T-cell (primary cell): ENCODE data around the gene VPS4A. TPM values are rescaled to one million over a fixed set of nuclear protein-coding genes. Genes with fewer than 3 reads are reported as not detected.

ENCODE experiments used
- ATAC-seq, 4 experiments: fragments of 200-7000 bp in 3 of 4; fragments of 150-1000 bp in 1 of 4; cut with Tn5 transposase; replicated peaks in 1 of 4; 1 replicate in 3 of 4; 2 replicates in 1 of 4; pipeline ENCODE4 v1.10.0; 2021; ENCODE audit warnings: moderate library complexity in 3 of 4, mild to moderate bottlenecking in 2 of 4, moderate number of reproducible peaks in 1 of 4
- CTCF ChIA-PET, 2 donors: fragments of 300-600 bp; sonication (Branson Sonifier 250); formaldehyde crosslinking; loops; one replicate each; lab custom pipeline; 2022; ENCODE audit warnings: antibody characterized with exemption in 2 of 2; lab: Charles Lee
- POLR2A ChIA-PET, 2 donors: fragments of 300-600 bp; sonication (Branson Sonifier 250); formaldehyde crosslinking; loops; one replicate each; lab custom pipeline; 2022; ENCODE audit warnings: antibody characterized with exemption in 2 of 2; lab: Charles Lee
- DNase-seq, 35 experiments: peaks; one replicate each; pipeline versions ENCODE4 v3.0.0 to v3.0.0-alpha.2; 2013 to 2023
- H3K27ac ChIP-seq: one replicate; pipeline ENCODE4 v1.5.1; 2013; ENCODE audit warnings: low read length
- H3K27me3 ChIP-seq, 2 experiments: replicated peaks in 1 of 2; 1 replicate in 1 of 2; 2 replicates in 1 of 2; pipeline versions ENCODE4 v1.6.1 to v1.7.0; 2013; ENCODE audit warnings: low read length in 1 of 2, mixed read lengths in 1 of 2; ENCODE audit not compliant: control insufficient read depth in 2 of 2, insufficient read depth in 2 of 2; ENCODE audit errors: extremely low read depth in 1 of 2
- H3K36me3 ChIP-seq, 2 donors: 1 replicate in 1 of 2; 2 replicates in 1 of 2; pipeline versions ENCODE4 v1.6.1 to v1.7.0; 2013; ENCODE audit warnings: low read length in 1 of 2; ENCODE audit not compliant: control insufficient read depth in 2 of 2, insufficient read depth in 1 of 2; ENCODE audit errors: extremely low read depth in 1 of 2
- H3K4me1 ChIP-seq, 2 experiments: 1 replicate in 1 of 2; 2 replicates in 1 of 2; pipeline versions ENCODE4 v1.6.1 to v1.7.0; 2013; ENCODE audit warnings: low read length in 2 of 2, mixed read lengths in 1 of 2; ENCODE audit not compliant: insufficient read depth in 2 of 2, control insufficient read depth in 1 of 2; ENCODE audit errors: extremely low read depth in 1 of 2
- H3K4me3 ChIP-seq, 2 donors: 1 replicate in 1 of 2; 2 replicates in 1 of 2; pipeline versions ENCODE4 v1.5.1 to v1.7.0; 2013; ENCODE audit warnings: mild to moderate bottlenecking in 2 of 2, low read length in 1 of 2, moderate library complexity in 1 of 2; ENCODE audit not compliant: control insufficient read depth in 1 of 2; ENCODE audit errors: extremely low read depth in 1 of 2
- H3K9me3 ChIP-seq: 2 replicates; pipeline ENCODE4 v1.7.0; 2013
- H3K27ac Mint-ChIP-seq, 2 donors: one replicate each; pipeline ENCODE4 v1.8.0; 2020 to 2021; ENCODE audit warnings: mild to moderate bottlenecking in 2 of 2, mixed read lengths in 2 of 2
- H3K27me3 Mint-ChIP-seq, 2 donors: one replicate each; pipeline ENCODE4 v1.8.0; 2021 to 2022; ENCODE audit warnings: mixed read lengths in 2 of 2
- H3K36me3 Mint-ChIP-seq: one replicate; pipeline ENCODE4 v1.8.0; 2021; ENCODE audit warnings: mixed read lengths
- H3K4me1 Mint-ChIP-seq, 3 donors: one replicate each; pipeline ENCODE4 v1.8.0; 2020 to 2022; ENCODE audit warnings: mixed read lengths in 3 of 3, mild to moderate bottlenecking in 1 of 3
- H3K4me3 Mint-ChIP-seq, 3 donors: one replicate each; pipeline ENCODE4 v1.8.0; 2020 to 2022; ENCODE audit warnings: mild to moderate bottlenecking in 3 of 3, mixed read lengths in 3 of 3, moderate library complexity in 3 of 3
- H3K9me3 Mint-ChIP-seq, 3 donors: one replicate each; pipeline ENCODE4 v1.8.0; 2020 to 2022; ENCODE audit warnings: mixed read lengths in 3 of 3
- WGBS: methylation state at CpG from one replicate; pipeline ENCODE4 v1.1.5; 2013; ENCODE audit warnings: missing lambda C conversion rate; ENCODE audit not compliant: insufficient coverage; 5-methylcytosine and 5-hydroxymethylcytosine counted together
- total RNA-seq, 35 experiments: library from RNA in 6 of 35; stranded (reverse) in 6 of 35; fragments of 120-200 nt in 1 of 35; gene quantifications; one replicate each; pipeline versions ENCODE4 v1.2.1 to v1.2.4 and lab custom pipeline; 2013 to 2026

VPS4A gene
- total RNA-seq, 5 donors from 2014 or later (not counting 1 experiment from before 2014, with no cell fraction given) = 40.5 to 61.9 (median 55.9) TPM

GRCh38 chr16:69321080-69321479, 9.9 kb downstream of the VPS4A start:
- ChIA-PET POLR2A (no interaction called here), CTCF (no interaction called here)
- DNase-seq (no peak), ATAC-seq (no peak)
- peaks cover 14 to 24% (median 16%) of the 10 kb centered on the region in 3 donors for H3K4me1 Mint-ChIP-seq
- peaks cover 3 to 5% of the 10 kb centered on the region in 2 experiments for H3K4me1 ChIP-seq
- no peaks in the 10 kb centered on the region for H3K27me3 ChIP-seq
- H3K27ac Mint-ChIP-seq = no peak overlapping the region
- WGBS = 96% methylated on average over 17 of the region's 22 CpGs
- H3K9me3 ChIP-seq = no peaks in the 10 kb centered on the region
- no peaks in the 10 kb centered on the region for H3K27me3 Mint-ChIP-seq
- H3K4me3 ChIP-seq = no peak overlapping the region
- no peaks in the 10 kb centered on the region for H3K9me3 Mint-ChIP-seq
- H3K36me3 ChIP-seq = peaks cover 45 to 83% of the 10 kb centered on the region in 2 donors
- H3K27ac ChIP-seq = no peak overlapping the region
- peaks cover 40% of the 10 kb centered on the region for H3K36me3 Mint-ChIP-seq
- H3K4me3 Mint-ChIP-seq = peak overlapping the region in 1 of 3 donors; percentile 9

GRCh38 chr16:69322343-69322742, 11.2 kb downstream of the VPS4A start:
- Histone ChIP-seq H3K27me3 (no peaks in the 10 kb centered on the region), H3K27ac (no peak overlapping the region), H3K9me3 (no peaks in the 10 kb centered on the region), H3K36me3 (peaks cover 40 to 77% of the 10 kb centered on the region in 2 donors), H3K4me3 (no peak overlapping the region), H3K4me1 (peaks cover 5 to 10% of the 10 kb centered on the region in 2 experiments)
- ChIA-PET CTCF (no interaction called here), POLR2A (no interaction called here)
- Mint-ChIP-seq H3K4me3 (no peak overlapping the region), H3K4me1 (peaks cover 24 to 35% (median 26%) of the 10 kb centered on the region in 3 donors), H3K9me3 (no peaks in the 10 kb centered on the region), H3K27ac (no peak overlapping the region), H3K27me3 (no peaks in the 10 kb centered on the region), H3K36me3 (peaks cover 35% of the 10 kb centered on the region)
- ATAC-seq (no peak), DNase-seq (no peak)
- 99% methylated on average over 7 of the region's 7 CpGs for WGBS

GRCh38 chr16:69323415-69323814, 12.3 kb downstream of the VPS4A start:
- Histone ChIP-seq H3K9me3 (no peaks in the 10 kb centered on the region), H3K27me3 (no peaks in the 10 kb centered on the region), H3K27ac (no peak overlapping the region), H3K36me3 (peaks cover 40 to 74% of the 10 kb centered on the region in 2 donors), H3K4me1 (peaks cover 10 to 19% of the 10 kb centered on the region in 2 experiments), H3K4me3 (no peak overlapping the region)
- DNase-seq (no peak), ATAC-seq (no peak)
- Mint-ChIP-seq H3K36me3 (peaks cover 35% of the 10 kb centered on the region), H3K4me3 (no peak overlapping the region), H3K27ac (peak overlapping the region in 1 of 2 donors; percentile 16), H3K4me1 (peaks cover 26 to 41% (median 32%) of the 10 kb centered on the region in 3 donors), H3K27me3 (no peaks in the 10 kb centered on the region), H3K9me3 (no peaks in the 10 kb centered on the region)
- ChIA-PET POLR2A (no interaction called here), CTCF (interaction anchor here in 1 of 2 donors (0.5 kb wide), 1 partner anchor 426 kb away, joined by 8 read pairs; no protein-coding TSS in a partner anchor)
- WGBS = 96% methylated on average over 14 of the region's 14 CpGs

- H3K9me3 Mint-ChIP-seq = no peaks in the 10 kb centered on the region
- ATAC-seq (no peak), DNase-seq (no peak)
- CTCF ChIA-PET = interaction anchor here in 1 of 2 donors (0.7 kb wide), 1 partner anchor 31 kb away, joined by 3 read pairs; no protein-coding TSS in a partner anchor
- POLR2A ChIA-PET = interaction anchor here in 1 of 2 donors (0.6 kb wide), 1 partner anchor 11 kb away, joined by 3 read pairs; no protein-coding TSS in a partner anchor
- H3K36me3 ChIP-seq = peaks cover 36 to 68% of the 10 kb centered on the region in 2 donors
- H3K36me3 Mint-ChIP-seq = peaks cover 35% of the 10 kb centered on the region
- H3K27me3 ChIP-seq = no peaks in the 10 kb centered on the region
- 91% methylated on average over 6 of the region's 8 CpGs for WGBS
- H3K9me3 ChIP-seq = no peaks in the 10 kb centered on the region
- H3K4me1 ChIP-seq = peaks cover 14 to 26% of the 10 kb centered on the region in 2 experiments
- no peak overlapping the region for H3K4me3 Mint-ChIP-seq
- no peaks in the 10 kb centered on the region for H3K27me3 Mint-ChIP-seq
- no peak overlapping the region for H3K4me3 ChIP-seq
- H3K4me1 Mint-ChIP-seq = peaks cover 33 to 48% (median 39%) of the 10 kb centered on the region in 3 donors
- H3K27ac ChIP-seq = no peak overlapping the region
- no peak overlapping the region for H3K27ac Mint-ChIP-seq
Measured at GRCh38 chr16:69324013-69324531, 12.9 kb downstream of the VPS4A start.

- peak overlapping the region in 1 of 2 donors; percentile 39 for H3K27ac Mint-ChIP-seq
- ChIA-PET CTCF (interaction anchor here in 1 of 2 donors (0.7 kb wide), 1 partner anchor 30 kb away, joined by 3 read pairs; no protein-coding TSS in a partner anchor), POLR2A (interaction anchor here in 1 of 2 donors (0.6 kb wide), 1 partner anchor 12 kb away, joined by 3 read pairs; no protein-coding TSS in a partner anchor)
- H3K27ac ChIP-seq = no peak overlapping the region
- no peaks in the 10 kb centered on the region for H3K9me3 Mint-ChIP-seq
- no peaks in the 10 kb centered on the region for H3K27me3 Mint-ChIP-seq
- H3K4me1 Mint-ChIP-seq = peaks cover 38 to 53% (median 45%) of the 10 kb centered on the region in 3 donors
- peaks cover 33 to 62% of the 10 kb centered on the region in 2 donors for H3K36me3 ChIP-seq
- DNase-seq (no peak), ATAC-seq (no peak)
- peaks cover 29% of the 10 kb centered on the region for H3K36me3 Mint-ChIP-seq
- WGBS = 100% methylated on average over 1 of the region's 10 CpGs
- H3K9me3 ChIP-seq = no peaks in the 10 kb centered on the region
- H3K4me3 ChIP-seq = no peak overlapping the region
- H3K4me3 Mint-ChIP-seq = no peak overlapping the region
- peaks cover 18 to 32% of the 10 kb centered on the region in 2 experiments for H3K4me1 ChIP-seq
- H3K27me3 ChIP-seq = no peaks in the 10 kb centered on the region
Measured at GRCh38 chr16:69324585-69325253, 13.6 kb downstream of the VPS4A start.

GRCh38 chr16:69325784-69326171, 14.6 kb downstream of the VPS4A start:
- WGBS = 92% methylated on average over 5 of the region's 6 CpGs
- CTCF ChIA-PET = no interaction called here
- no peak overlapping the region for H3K27ac ChIP-seq
- H3K27ac Mint-ChIP-seq = peak overlapping the region in 1 of 2 donors; percentile 52
- no peaks in the 10 kb centered on the region for H3K27me3 Mint-ChIP-seq
- peaks cover 25% of the 10 kb centered on the region for H3K36me3 Mint-ChIP-seq
- peaks cover 18 to 36% of the 10 kb centered on the region in 2 experiments for H3K4me1 ChIP-seq
- no peaks in the 10 kb centered on the region for H3K27me3 ChIP-seq
- POLR2A ChIA-PET = interaction anchor here in 1 of 2 donors (0.6 kb wide), 1 partner anchor 500 kb away, joined by 4 read pairs; no protein-coding TSS in a partner anchor
- H3K9me3 Mint-ChIP-seq = no peaks in the 10 kb centered on the region
- H3K4me3 Mint-ChIP-seq = peak overlapping the region in 1 of 3 donors; percentile 13
- no peak overlapping the region for H3K4me3 ChIP-seq
- peaks cover 22 to 51% of the 10 kb centered on the region in 2 donors for H3K36me3 ChIP-seq
- ATAC-seq (no peak), DNase-seq (no peak)
- H3K4me1 Mint-ChIP-seq = peaks cover 38 to 53% (median 46%) of the 10 kb centered on the region in 3 donors
- H3K9me3 ChIP-seq = no peaks in the 10 kb centered on the region
